Lower lobe of right lung (tissue), 2 donors: ENCODE data around the gene UBA1. TPM values are rescaled to one million over a fixed set of nuclear protein-coding genes. Genes with fewer than 3 reads are reported as not detected.

Experiments
- ATAC-seq, 2 donors: fragments of 200-7000 bp; cut with Tn5 transposase; one replicate each; pipeline ENCODE4 v1.9.1; 2020 to 2022; ENCODE audit warnings: mild to moderate bottlenecking in 2 of 2, moderate library complexity in 2 of 2
- DNase-seq: peaks from one replicate; pipeline ENCODE4 v3.0.0-alpha.2; 2020
- H3K27ac ChIP-seq: fragments of 200-600 bp; one replicate; pipeline ENCODE4 v1.8.0; 2022
- H3K27me3 ChIP-seq: fragments of 200-600 bp; one replicate; pipeline ENCODE4 v1.8.0; 2022; ENCODE audit warnings: low read depth
- H3K36me3 ChIP-seq: fragments of 200-600 bp; one replicate; pipeline ENCODE4 v1.8.0; 2022; ENCODE audit warnings: mild to moderate bottlenecking
- H3K4me1 ChIP-seq: fragments of 200-600 bp; one replicate; pipeline ENCODE4 v1.8.0; 2022
- H3K4me3 ChIP-seq: fragments of 200-600 bp; one replicate; pipeline ENCODE4 v1.8.0; 2022; ENCODE audit warnings: mild to moderate bottlenecking
- H3K9me3 ChIP-seq: fragments of 200-600 bp; one replicate; pipeline ENCODE4 v1.8.0; 2022
- intact Hi-C: fragments of 100-400 bp; cut with DNase I; formaldehyde crosslinking; loops from one replicate; pipeline ENCODE4 v1.11.0; 2022
- total RNA-seq: library from RNA; stranded (reverse); fragmentation: NEBNext Ultra II Directional; extraction: Animal tissue kit (Norgen Biotek cat#: 25700); gene quantifications from one replicate; pipeline ENCODE4 v1.2.1, GENCODE V29; 2021
- TF ChIP-seq, protein P1 (sequence below): fragments of 200-600 bp; IDR thresholded peaks from one replicate; pipeline ENCODE4 v1.8.0; 2022; ENCODE audit warnings: antibody characterized with exemption, mild to moderate bottlenecking
- donor health status: DM: no; HTN: yes; CAD: no; lungs with severe emphysema.

UBA1 gene
- total RNA-seq, 1 donor from 2014 or later: 152 TPM

DNA sequence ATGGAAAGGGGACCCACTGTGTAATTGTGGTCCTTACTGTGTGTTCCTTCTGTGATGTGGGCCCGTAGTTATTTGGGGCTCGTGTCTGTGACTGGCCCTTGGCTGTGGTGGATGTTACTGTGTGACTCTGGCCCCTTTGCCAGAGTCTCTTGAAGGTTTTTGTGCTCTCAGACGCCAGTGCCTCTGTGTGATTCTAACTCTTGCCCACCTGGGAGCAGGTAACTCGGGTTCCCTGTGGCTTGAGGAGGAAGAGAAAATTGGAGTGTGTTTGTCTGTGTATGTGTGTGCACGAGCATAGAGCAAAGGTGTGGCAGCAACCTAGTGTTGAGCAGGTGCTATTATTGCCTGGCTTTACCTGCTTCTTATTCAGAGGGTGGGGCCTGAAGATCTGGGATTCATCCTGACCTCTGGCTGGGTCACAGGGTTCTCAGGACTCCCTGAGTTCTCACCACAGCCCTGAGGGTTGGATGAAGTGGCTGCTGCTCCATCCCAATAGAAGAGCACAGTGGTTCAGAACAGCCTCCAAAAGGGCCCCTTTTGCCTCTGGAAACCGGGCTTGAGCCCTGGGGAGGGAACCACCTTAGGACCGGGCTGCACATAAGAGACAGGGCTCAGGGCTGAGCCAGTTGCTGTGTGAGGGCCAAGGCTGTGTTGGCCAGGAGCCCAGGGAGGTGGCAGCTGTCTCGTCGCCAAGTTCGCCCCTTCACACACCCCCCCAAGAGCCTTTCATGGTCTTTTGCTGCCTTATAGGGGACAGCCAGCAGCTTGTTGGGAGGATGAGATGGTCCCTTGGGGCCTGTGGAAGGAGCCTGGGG lies 47.3 kb upstream of the UBA1 start:
- H3K4me3 ChIP-seq: peak overlapping the region; percentile 56
- H3K27me3 ChIP-seq: no peaks in the 10 kb centered on the region
- H3K36me3 ChIP-seq: peaks cover 25% of the 10 kb centered on the region
- peaks cover 7% of the 10 kb centered on the region for H3K4me1 ChIP-seq
- H3K27ac ChIP-seq: no peak overlapping the region
- TF ChIP-seq, protein P1, sequence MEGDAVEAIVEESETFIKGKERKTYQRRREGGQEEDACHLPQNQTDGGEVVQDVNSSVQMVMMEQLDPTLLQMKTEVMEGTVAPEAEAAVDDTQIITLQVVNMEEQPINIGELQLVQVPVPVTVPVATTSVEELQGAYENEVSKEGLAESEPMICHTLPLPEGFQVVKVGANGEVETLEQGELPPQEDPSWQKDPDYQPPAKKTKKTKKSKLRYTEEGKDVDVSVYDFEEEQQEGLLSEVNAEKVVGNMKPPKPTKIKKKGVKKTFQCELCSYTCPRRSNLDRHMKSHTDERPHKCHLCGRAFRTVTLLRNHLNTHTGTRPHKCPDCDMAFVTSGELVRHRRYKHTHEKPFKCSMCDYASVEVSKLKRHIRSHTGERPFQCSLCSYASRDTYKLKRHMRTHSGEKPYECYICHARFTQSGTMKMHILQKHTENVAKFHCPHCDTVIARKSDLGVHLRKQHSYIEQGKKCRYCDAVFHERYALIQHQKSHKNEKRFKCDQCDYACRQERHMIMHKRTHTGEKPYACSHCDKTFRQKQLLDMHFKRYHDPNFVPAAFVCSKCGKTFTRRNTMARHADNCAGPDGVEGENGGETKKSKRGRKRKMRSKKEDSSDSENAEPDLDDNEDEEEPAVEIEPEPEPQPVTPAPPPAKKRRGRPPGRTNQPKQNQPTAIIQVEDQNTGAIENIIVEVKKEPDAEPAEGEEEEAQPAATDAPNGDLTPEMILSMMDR: no peak
- intact Hi-C loops: no loop called here
- no peaks in the 10 kb centered on the region for H3K9me3 ChIP-seq
- ATAC-seq (no peak), DNase-seq (no peak)

DNA sequence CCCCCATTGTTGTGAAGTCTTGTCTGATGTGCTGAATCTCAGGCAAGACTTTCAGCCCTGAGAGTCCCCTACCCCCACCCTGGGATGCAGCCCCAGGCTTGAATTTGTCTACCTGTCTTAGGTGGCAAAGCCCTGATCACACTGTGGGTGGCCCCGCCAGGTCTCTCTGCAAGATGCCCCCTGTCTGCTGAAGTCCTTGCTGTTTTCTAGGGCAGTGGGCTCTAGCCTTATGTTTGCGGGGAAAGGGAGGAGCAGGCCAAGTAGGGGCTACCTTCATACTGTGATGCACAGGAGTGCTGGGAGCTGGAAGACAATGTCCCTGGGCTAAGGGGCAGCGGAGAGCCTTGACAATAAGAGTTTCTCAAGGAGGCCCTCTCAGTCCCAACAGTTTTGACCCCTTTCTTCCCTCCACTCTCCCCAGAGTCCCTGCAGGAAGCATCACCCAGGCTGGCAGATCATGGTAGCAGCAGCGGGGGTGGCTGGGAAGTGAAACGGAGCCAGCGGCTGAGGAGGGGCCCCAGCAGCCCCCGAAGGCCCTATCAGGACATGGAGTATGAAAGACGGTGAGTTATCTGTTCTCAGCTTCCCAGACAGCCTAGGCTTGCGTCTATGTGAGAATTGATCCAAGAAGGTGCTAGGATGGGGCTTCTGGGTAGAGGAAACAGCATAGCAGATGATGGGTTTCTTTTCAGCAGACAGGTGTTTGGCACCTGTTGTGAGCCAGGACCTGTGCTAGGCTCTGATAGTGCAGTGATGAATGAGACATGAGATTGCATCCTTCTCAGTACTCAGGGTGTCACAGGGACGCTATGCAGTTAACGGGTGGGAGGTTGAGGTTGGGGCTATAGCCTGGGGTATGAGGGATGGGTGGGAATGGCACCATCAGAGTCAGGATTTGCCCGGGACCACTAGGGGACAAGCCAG lies 46.4 kb upstream of the UBA1 start:
- intact Hi-C loops: no loop called here
- TF ChIP-seq, protein P1: no peak
- Histone ChIP-seq H3K4me1 (peaks cover 7% of the 10 kb centered on the region), H3K36me3 (peaks cover 23% of the 10 kb centered on the region), H3K27me3 (no peaks in the 10 kb centered on the region), H3K9me3 (no peaks in the 10 kb centered on the region), H3K4me3 (peak overlapping the region; percentile 56), H3K27ac (no peak overlapping the region)
- no peak for DNase-seq
- no peak for ATAC-seq

DNA sequence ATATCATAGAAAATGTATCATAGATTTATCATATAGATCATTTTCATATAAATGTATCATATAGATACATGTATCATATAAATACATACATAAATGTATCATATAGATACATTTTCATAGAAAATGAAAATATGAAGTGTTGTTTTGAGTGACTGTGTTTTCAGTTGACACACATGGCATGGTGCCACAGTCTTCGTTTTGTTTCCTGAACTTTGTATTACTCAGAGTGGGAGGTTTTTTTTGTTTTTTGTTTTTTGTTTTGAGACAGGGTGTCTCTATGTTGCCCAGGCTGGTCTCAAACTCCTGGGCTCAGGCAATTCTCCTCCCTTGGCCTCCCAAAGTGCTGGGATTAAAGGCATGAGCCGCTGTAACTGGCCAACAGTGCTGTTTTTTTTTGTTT lies 44.7 kb upstream of the UBA1 start:
- DNase-seq: no peak
- intact Hi-C loops: no loop called here
- peaks cover 7% of the 10 kb centered on the region for H3K4me1 ChIP-seq
- no peak for ATAC-seq
- H3K27me3 ChIP-seq: no peaks in the 10 kb centered on the region
- TF ChIP-seq, protein P1: no peak
- no peak overlapping the region for H3K4me3 ChIP-seq
- H3K36me3 ChIP-seq: peaks cover 18% of the 10 kb centered on the region
- H3K27ac ChIP-seq: no peak overlapping the region
- H3K9me3 ChIP-seq: no peaks in the 10 kb centered on the region

DNA sequence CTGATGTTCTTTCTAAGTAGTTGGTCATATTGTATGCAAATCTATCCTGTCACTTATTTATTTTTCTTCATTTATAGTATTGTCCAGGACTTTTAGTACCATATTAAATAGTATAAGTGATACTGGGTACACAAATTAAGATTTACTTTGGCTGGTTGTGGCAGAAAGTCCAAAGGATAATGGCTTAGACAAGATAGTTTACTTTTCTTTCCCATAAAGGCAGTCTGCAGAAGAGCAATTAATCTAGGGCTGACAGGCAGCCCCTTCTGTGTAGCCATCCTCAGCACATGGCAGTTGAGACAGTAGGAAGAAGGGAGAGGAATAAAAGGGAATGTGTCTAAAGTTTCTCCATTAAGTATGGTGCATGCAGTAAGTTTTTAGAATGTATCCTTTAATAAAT lies 42.2 kb upstream of the UBA1 start:
- H3K27me3 ChIP-seq: no peaks in the 10 kb centered on the region
- TF ChIP-seq, protein P1: no peak

DNA sequence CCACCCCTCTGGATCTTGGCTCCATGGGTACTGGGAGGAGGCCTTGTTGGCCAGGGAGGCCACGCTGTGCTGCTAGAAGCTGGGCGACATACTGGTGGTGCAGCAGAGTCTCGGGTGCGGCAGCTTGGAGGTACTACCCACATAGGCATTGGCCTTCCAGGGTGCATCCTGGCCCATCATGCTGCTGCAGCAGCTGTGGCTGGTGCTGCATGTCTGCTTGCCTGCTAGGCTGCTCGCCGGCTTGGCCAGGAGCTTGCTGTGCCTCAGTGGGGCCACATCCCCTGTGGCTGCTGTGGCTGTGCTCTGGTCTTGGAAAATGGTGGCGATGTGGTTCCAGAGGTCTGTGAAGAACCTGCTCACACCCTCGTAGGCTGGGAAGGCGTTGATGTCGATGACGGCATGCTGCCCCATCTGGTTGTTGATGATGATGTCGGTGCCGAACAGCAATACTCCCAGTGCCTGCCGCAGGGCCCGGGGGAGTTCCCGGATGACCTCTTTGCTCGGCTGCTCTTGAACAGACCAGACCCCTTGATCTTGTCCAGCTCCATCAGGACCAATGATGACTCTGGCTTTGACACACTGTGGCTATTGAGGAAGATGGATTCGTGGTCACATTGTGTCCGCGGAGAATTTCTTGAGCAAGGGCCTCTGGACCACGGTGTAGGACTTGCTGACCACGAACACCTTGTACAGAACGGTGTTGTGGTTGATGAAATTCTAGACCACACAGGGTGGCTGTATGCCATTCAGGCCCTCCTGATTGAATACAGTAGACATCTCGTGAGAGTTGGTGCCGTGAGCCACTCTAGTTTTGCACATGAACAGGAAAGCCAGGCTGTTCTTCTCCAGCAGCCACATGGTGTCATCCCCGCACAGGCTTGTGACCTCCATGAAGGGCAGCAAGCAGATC lies 36.8 kb upstream of the UBA1 start:
- no peak for ATAC-seq
- no peak for DNase-seq

More for the DNA sequence above, 42.2 kb upstream of the UBA1 start:
- Histone ChIP-seq H3K4me3 (no peak overlapping the region), H3K27ac (no peak overlapping the region), H3K4me1 (peaks cover 7% of the 10 kb centered on the region), H3K9me3 (no peaks in the 10 kb centered on the region), H3K36me3 (peaks cover 25% of the 10 kb centered on the region)
- DNase-seq (no peak), ATAC-seq (no peak)
- intact Hi-C loops: no loop called here

More for the DNA sequence above, 36.8 kb upstream of the UBA1 start:
- TF ChIP-seq, protein P1: no peak
- intact Hi-C loops: no loop called here
- Histone ChIP-seq H3K4me1 (no peaks in the 10 kb centered on the region), H3K9me3 (no peaks in the 10 kb centered on the region), H3K27ac (no peak overlapping the region), H3K4me3 (no peak overlapping the region), H3K27me3 (no peaks in the 10 kb centered on the region), H3K36me3 (peaks cover 21% of the 10 kb centered on the region)
